Measurements from ENCODE around the gene SCAF4. TPM values are rescaled to one million over a fixed set of nuclear protein-coding genes. Genes with fewer than 3 reads are reported as not detected.

The SCAF4 gene
- total and polyA plus RNA-seq, 12 donors = 5.6 to 22.3 (median 20.3) TPM

- TF ChIP-seq, protein P1, sequence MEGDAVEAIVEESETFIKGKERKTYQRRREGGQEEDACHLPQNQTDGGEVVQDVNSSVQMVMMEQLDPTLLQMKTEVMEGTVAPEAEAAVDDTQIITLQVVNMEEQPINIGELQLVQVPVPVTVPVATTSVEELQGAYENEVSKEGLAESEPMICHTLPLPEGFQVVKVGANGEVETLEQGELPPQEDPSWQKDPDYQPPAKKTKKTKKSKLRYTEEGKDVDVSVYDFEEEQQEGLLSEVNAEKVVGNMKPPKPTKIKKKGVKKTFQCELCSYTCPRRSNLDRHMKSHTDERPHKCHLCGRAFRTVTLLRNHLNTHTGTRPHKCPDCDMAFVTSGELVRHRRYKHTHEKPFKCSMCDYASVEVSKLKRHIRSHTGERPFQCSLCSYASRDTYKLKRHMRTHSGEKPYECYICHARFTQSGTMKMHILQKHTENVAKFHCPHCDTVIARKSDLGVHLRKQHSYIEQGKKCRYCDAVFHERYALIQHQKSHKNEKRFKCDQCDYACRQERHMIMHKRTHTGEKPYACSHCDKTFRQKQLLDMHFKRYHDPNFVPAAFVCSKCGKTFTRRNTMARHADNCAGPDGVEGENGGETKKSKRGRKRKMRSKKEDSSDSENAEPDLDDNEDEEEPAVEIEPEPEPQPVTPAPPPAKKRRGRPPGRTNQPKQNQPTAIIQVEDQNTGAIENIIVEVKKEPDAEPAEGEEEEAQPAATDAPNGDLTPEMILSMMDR (IDR thresholded peaks at IDR 0.05) = no peak
- ATAC-seq (no peak), DNase-seq (no peak)
- no peak overlapping the region for H3K27ac ChIP-seq
- H3K4me1 ChIP-seq = no peaks in the 10 kb centered on the region
- no peaks in the 10 kb centered on the region for H3K27me3 ChIP-seq
- intact Hi-C loops (cut with DNase I) = no loop called here
- 95 to 97% methylated on average over 2 of the region's 2 CpGs for WGBS, 2 donors
- H3K36me3 ChIP-seq = peaks cover 0 to 57% (median 7%) of the 10 kb centered on the region in 9 donors
- no peak overlapping the region for H3K4me3 ChIP-seq
- H3K9me3 ChIP-seq = no peaks in the 10 kb centered on the region
Measured at GRCh38 chr21:31678478-31678877, 53.4 kb downstream of the SCAF4 start.

DNA sequence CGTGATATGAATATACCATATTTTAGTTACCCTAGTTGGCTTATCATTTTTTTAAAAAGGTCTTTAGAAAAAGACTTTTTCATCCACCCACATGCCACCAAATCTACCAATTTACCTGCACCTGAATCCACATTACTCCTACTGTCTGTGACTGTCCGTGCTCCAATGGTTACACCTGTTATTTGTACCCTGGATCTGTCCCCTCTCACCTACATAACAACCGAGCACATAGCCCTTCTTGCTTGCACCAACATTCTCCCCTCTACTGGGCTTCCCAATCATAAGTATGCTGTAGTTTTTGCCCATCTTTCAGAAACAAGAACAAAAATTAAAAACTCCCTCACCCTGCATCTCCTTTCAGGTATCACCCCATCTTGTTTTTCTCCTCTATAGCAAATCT is 54.9 kb downstream of the SCAF4 start:
- Histone ChIP-seq H3K9me3 (no peaks in the 10 kb centered on the region), H3K36me3 (peaks cover 0 to 44% (median 1%) of the 10 kb centered on the region in 9 donors), H3K4me1 (no peaks in the 10 kb centered on the region), H3K4me3 (no peak overlapping the region), H3K27me3 (no peaks in the 10 kb centered on the region), H3K27ac (no peak overlapping the region)
- 97 to 100% methylated on average over 3 of the region's 3 CpGs for WGBS, 2 donors
- intact Hi-C loops (cut with DNase I) = no loop called here
- TF ChIP-seq, protein P1 (IDR thresholded peaks at IDR 0.05) = no peak
- DNase-seq = no peak
- ATAC-seq = no peak

- H3K36me3 ChIP-seq = peaks cover 0 to 44% (median 8%) of the 10 kb centered on the region in 9 donors
- no peak for DNase-seq
Measured at GRCh38 chr21:31675960-31676359, 56.0 kb downstream of the SCAF4 start.

DNA sequence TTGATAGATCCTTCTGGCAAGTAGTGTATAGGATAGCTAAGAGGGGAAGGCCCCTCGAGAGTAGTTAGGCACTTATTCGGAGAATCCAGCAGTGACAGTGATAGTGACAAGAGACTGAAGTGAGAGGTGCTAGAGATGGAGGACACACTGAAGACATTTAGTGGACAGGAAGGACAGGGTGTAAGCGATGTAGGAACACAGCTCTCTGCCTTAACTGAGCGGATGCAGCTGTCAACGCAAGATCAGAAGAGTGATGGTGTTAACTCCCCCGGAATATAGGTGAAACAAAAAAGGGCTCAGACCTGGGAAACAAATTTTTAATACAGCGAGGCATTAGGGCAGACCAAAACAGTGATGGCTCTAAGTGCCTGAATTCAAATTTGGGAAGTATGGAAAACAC is 56.6 kb downstream of the SCAF4 start:
- Histone ChIP-seq H3K4me1 (no peaks in the 10 kb centered on the region), H3K4me3 (no peak overlapping the region), H3K27me3 (no peaks in the 10 kb centered on the region), H3K36me3 (peaks cover 0 to 46% (median 8%) of the 10 kb centered on the region in 9 donors), H3K9me3 (no peaks in the 10 kb centered on the region), H3K27ac (no peak overlapping the region)
- intact Hi-C loops (cut with DNase I) = no loop called here
- no peak for DNase-seq
- ATAC-seq = no peak
- TF ChIP-seq, protein P1 (IDR thresholded peaks at IDR 0.05) = no peak
- 70 to 73% methylated on average over 7 of the region's 7 CpGs for WGBS, 2 donors

More at GRCh38 chr21:31675960-31676359, 56.0 kb downstream of the SCAF4 start:
- WGBS, 2 donors = 93 to 94% methylated on average over 2 of the region's 2 CpGs
- H3K27me3 ChIP-seq = no peaks in the 10 kb centered on the region
- intact Hi-C loops (cut with DNase I) = no loop called here
- H3K27ac ChIP-seq = no peak overlapping the region
- H3K4me3 ChIP-seq = no peak overlapping the region
- TF ChIP-seq, protein P1 (IDR thresholded peaks at IDR 0.05) = no peak
- H3K9me3 ChIP-seq = no peaks in the 10 kb centered on the region
- no peaks in the 10 kb centered on the region for H3K4me1 ChIP-seq
- ATAC-seq = no peak

Measured in heart right ventricle (tissue), 16 donors.